HL-60 (cell line): ENCODE measurements around the gene PEX6.

ENCODE experiments used
- DNase-seq, 2 experiments: peaks; one replicate each; pipeline ENCODE4 v3.0.0-alpha.2; 2010 to 2020; ENCODE audit warnings: low read depth in 1 of 2, low spot score in 1 of 2
- H3K27ac ChIP-seq: fragments of 250-450 bp; sonication (Bioruptor Pico); replicated peaks from 2 replicates; pipeline ENCODE4 v1.5.1; 2020; ENCODE audit warnings: mild to moderate bottlenecking, moderate library complexity
- H3K27me3 ChIP-seq: fragments of 250-450 bp; sonication (Bioruptor Pico); 2 replicates; pipeline ENCODE4 v1.5.1; 2021; ENCODE audit warnings: mild to moderate bottlenecking, moderate library complexity; ENCODE audit not compliant: insufficient read depth, poor library complexity, severe bottlenecking
- H3K4me3 ChIP-seq: replicated peaks from 2 replicates; pipeline ENCODE4 v1.5.1; 2011; ENCODE audit warnings: mild to moderate bottlenecking, control low read depth, low read length; ENCODE audit not compliant: insufficient read depth
- GABPA ChIP-seq: IDR thresholded peaks from 2 replicates; pipeline ENCODE4 v1.6.1; 2012; ENCODE audit warnings: low read depth
- POLR2AphosphoS5 ChIP-seq: IDR thresholded peaks from 2 replicates; pipeline ENCODE4 v1.6.1; 2012; ENCODE audit warnings: low read depth
- SPI1 ChIP-seq: IDR thresholded peaks from 2 replicates; pipeline ENCODE4 v1.6.1; 2012; ENCODE audit warnings: low read depth, mild to moderate bottlenecking, borderline replicate concordance
- TF ChIP-seq, protein P1 (sequence below): IDR thresholded peaks from one replicate; pipeline ENCODE4 v1.5.1; 2011; ENCODE audit warnings: low read length, control low read depth, inconsistent platforms; ENCODE audit not compliant: insufficient read depth
- TF ChIP-seq, protein P2 (sequence below): IDR thresholded peaks from 2 replicates; pipeline ENCODE4 v1.6.1; 2012; ENCODE audit warnings: low read depth; ENCODE audit not compliant: insufficient replicate concordance

The PEX6 gene

DNA sequence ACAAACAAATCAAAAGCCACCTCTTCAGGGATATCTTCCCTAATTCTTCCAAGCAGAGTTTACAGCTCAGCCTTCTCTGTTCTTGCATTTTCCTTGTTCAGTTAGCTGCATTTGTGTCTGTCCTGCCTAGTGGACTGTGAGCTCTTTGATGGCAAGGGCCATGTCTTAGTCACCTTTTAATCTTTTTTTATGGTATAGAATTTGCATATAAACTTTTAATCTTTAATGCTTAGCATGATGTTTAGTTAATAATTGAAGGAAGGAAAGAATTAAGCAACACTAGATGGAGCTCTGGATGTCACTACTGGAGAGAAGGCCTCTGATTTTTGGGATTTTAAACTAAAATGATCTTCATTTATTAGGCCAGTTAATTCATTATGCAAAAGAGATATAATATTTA lies 17.5 kb upstream of the PEX6 start:
- no peak overlapping the region for H3K27ac ChIP-seq
- no peaks in the 10 kb centered on the region for H3K27me3 ChIP-seq
- no peak overlapping the region for H3K4me3 ChIP-seq
- no peak for DNase-seq
- TF ChIP-seq GABPA (no peak), POLR2AphosphoS5 (no peak), SPI1 (no peak)
- TF ChIP-seq, protein P1, sequence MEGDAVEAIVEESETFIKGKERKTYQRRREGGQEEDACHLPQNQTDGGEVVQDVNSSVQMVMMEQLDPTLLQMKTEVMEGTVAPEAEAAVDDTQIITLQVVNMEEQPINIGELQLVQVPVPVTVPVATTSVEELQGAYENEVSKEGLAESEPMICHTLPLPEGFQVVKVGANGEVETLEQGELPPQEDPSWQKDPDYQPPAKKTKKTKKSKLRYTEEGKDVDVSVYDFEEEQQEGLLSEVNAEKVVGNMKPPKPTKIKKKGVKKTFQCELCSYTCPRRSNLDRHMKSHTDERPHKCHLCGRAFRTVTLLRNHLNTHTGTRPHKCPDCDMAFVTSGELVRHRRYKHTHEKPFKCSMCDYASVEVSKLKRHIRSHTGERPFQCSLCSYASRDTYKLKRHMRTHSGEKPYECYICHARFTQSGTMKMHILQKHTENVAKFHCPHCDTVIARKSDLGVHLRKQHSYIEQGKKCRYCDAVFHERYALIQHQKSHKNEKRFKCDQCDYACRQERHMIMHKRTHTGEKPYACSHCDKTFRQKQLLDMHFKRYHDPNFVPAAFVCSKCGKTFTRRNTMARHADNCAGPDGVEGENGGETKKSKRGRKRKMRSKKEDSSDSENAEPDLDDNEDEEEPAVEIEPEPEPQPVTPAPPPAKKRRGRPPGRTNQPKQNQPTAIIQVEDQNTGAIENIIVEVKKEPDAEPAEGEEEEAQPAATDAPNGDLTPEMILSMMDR: no peak
- TF ChIP-seq, protein P2, sequence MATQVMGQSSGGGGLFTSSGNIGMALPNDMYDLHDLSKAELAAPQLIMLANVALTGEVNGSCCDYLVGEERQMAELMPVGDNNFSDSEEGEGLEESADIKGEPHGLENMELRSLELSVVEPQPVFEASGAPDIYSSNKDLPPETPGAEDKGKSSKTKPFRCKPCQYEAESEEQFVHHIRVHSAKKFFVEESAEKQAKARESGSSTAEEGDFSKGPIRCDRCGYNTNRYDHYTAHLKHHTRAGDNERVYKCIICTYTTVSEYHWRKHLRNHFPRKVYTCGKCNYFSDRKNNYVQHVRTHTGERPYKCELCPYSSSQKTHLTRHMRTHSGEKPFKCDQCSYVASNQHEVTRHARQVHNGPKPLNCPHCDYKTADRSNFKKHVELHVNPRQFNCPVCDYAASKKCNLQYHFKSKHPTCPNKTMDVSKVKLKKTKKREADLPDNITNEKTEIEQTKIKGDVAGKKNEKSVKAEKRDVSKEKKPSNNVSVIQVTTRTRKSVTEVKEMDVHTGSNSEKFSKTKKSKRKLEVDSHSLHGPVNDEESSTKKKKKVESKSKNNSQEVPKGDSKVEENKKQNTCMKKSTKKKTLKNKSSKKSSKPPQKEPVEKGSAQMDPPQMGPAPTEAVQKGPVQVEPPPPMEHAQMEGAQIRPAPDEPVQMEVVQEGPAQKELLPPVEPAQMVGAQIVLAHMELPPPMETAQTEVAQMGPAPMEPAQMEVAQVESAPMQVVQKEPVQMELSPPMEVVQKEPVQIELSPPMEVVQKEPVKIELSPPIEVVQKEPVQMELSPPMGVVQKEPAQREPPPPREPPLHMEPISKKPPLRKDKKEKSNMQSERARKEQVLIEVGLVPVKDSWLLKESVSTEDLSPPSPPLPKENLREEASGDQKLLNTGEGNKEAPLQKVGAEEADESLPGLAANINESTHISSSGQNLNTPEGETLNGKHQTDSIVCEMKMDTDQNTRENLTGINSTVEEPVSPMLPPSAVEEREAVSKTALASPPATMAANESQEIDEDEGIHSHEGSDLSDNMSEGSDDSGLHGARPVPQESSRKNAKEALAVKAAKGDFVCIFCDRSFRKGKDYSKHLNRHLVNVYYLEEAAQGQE: no peak

DNA sequence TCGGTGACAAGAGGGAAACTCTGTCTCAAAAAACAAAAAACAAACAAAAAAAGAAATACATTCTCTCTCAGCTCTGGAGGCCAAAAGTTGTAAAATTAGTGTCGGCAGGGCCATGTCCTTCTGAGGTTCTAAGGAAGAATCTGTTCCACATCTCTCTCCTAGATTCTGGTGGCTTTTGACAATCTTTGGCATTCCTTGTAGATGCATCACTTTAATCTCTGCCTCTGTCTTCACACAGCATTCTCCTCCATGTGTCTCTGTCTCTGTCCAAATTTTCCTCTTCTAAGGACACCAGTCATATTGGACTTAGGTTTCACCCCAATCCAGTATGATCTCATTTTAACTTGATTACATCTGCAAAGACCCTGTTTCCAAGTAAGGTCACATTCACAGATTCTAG lies 14.5 kb upstream of the PEX6 start:
- Histone ChIP-seq H3K27ac (no peak overlapping the region), H3K4me3 (no peak overlapping the region), H3K27me3 (no peaks in the 10 kb centered on the region)
- no peak for DNase-seq
- TF ChIP-seq POLR2AphosphoS5: no peak
- TF ChIP-seq, protein P1: no peak
- TF ChIP-seq GABPA: no peak
- TF ChIP-seq SPI1: no peak
- TF ChIP-seq, protein P2: no peak

DNA sequence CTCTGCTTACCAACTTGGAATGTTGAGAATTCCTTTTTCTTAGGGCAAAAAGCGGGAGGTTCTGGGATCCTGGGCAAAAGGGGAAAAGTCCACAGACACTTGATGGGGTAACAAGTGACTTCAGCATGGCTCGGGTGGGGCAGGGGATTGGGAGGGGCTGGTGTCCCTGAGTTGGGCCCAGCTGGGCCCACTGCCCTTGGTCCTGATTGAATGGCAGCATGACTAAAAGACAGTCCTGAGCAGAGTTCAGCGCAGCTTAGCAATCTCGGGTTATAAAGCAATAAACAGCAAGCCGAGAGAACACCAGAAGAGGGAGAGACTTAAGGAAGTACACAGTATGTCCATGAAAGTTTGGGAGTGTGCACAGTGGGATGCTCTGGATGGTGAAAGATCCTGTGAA lies 10.9 kb upstream of the PEX6 start:
- DNase-seq: no peak
- TF ChIP-seq GABPA: no peak
- TF ChIP-seq POLR2AphosphoS5: no peak
- TF ChIP-seq SPI1: no peak
- TF ChIP-seq, protein P1: no peak
- TF ChIP-seq, protein P2: no peak
- no peaks in the 10 kb centered on the region for H3K27me3 ChIP-seq
- H3K27ac ChIP-seq: no peak overlapping the region
- H3K4me3 ChIP-seq: no peak overlapping the region
